Astrocyte (in vitro differentiated cells and primary cell): ENCODE results near the gene CCDC85A. TPM values are rescaled to one million over a fixed set of nuclear protein-coding genes. Genes with fewer than 3 reads are reported as not detected.

Experiments
- DNase-seq: peaks from one replicate; pipeline ENCODE4 v3.0.0-alpha.2; 2010; ENCODE audit warnings: low read depth
- FAIRE-seq: peaks from 2 replicates; lab custom pipeline; 2011; peaks lifted over from hg19 to GRCh38; lab: Jason Lieb, UNC
- H2AFZ ChIP-seq: 2 replicates; pipeline ENCODE4 v1.6.0; 2012; ENCODE audit warnings: low read depth, low read length, inconsistent platforms
- H3K27ac ChIP-seq: 2 replicates; pipeline ENCODE4 v1.5.1; 2011; ENCODE audit warnings: low read depth, low read length, inconsistent platforms
- H3K27me3 ChIP-seq: 2 replicates; pipeline ENCODE4 v1.6.0; 2011; ENCODE audit warnings: low read length, inconsistent platforms; ENCODE audit not compliant: insufficient read depth
- H3K36me3 ChIP-seq: 2 replicates; pipeline ENCODE4 v1.5.1; 2011; ENCODE audit warnings: low read length, inconsistent platforms; ENCODE audit not compliant: insufficient read depth
- H3K4me1 ChIP-seq: 2 replicates; pipeline ENCODE4 v1.5.1; 2011; ENCODE audit warnings: low read length, inconsistent platforms; ENCODE audit not compliant: insufficient read depth
- H3K4me2 ChIP-seq: 2 replicates; pipeline ENCODE4 v1.6.0; 2012; ENCODE audit warnings: low read length, inconsistent platforms
- H3K4me3 ChIP-seq: 2 replicates; pipeline ENCODE4 v1.5.1; 2011; ENCODE audit warnings: low read depth, mild to moderate bottlenecking, low read length, inconsistent platforms; ENCODE audit not compliant: insufficient read depth
- H3K79me2 ChIP-seq: 2 replicates; pipeline ENCODE4 v1.6.0; 2012; ENCODE audit warnings: mild to moderate bottlenecking, low read length, inconsistent platforms; ENCODE audit not compliant: insufficient read depth
- H3K9ac ChIP-seq: 2 replicates; pipeline ENCODE4 v1.6.0; 2012; ENCODE audit warnings: mild to moderate bottlenecking, low read length, inconsistent platforms
- H3K9me3 ChIP-seq: 2 replicates; pipeline ENCODE4 v1.5.1; 2012; ENCODE audit warnings: low read depth, mild to moderate bottlenecking, low read length, inconsistent platforms; ENCODE audit not compliant: insufficient read depth
- H4K20me1 ChIP-seq: 2 replicates; pipeline ENCODE4 v1.6.0; 2012; ENCODE audit warnings: low read length, inconsistent platforms; ENCODE audit not compliant: insufficient read depth
- H3K27ac Mint-ChIP-seq: one replicate; pipeline ENCODE4 v1.8.0; 2021; ENCODE audit warnings: mild to moderate bottlenecking, mixed read lengths; ENCODE audit not compliant: unreplicated experiment
- H3K27me3 Mint-ChIP-seq: one replicate; pipeline ENCODE4 v1.8.0; 2021; ENCODE audit warnings: low read depth, mixed read lengths; ENCODE audit not compliant: unreplicated experiment
- H3K36me3 Mint-ChIP-seq: one replicate; pipeline ENCODE4 v1.8.0; 2021; ENCODE audit warnings: low read depth, mixed read lengths; ENCODE audit not compliant: unreplicated experiment
- H3K4me1 Mint-ChIP-seq: one replicate; pipeline ENCODE4 v1.8.0; 2021; ENCODE audit warnings: low read depth, mixed read lengths; ENCODE audit not compliant: unreplicated experiment
- H3K4me3 Mint-ChIP-seq: one replicate; pipeline ENCODE4 v1.8.0; 2021; ENCODE audit warnings: mild to moderate bottlenecking, moderate library complexity, mixed read lengths; ENCODE audit not compliant: unreplicated experiment
- H3K9me3 Mint-ChIP-seq: one replicate; pipeline ENCODE4 v1.8.0; 2021; ENCODE audit warnings: mild to moderate bottlenecking, mixed read lengths; ENCODE audit not compliant: unreplicated experiment
- EZH2 ChIP-seq: IDR thresholded peaks from 2 replicates; pipeline ENCODE4 v1.6.1; 2012; ENCODE audit warnings: mild to moderate bottlenecking, low read length, inconsistent platforms; ENCODE audit not compliant: insufficient read depth
- total RNA-seq: library from RNA; stranded (reverse); gene quantifications from 2 replicates; pipeline ENCODE4 v1.2.1, GENCODE V29; 2021
- TF ChIP-seq, protein P1 (sequence below): IDR thresholded peaks from 2 replicates; pipeline ENCODE4 v1.5.1; 2011; ENCODE audit warnings: low read depth, mild to moderate bottlenecking, inconsistent platforms, low read length, moderate library complexity; ENCODE audit not compliant: insufficient read depth

Gene CCDC85A
- total RNA-seq, 1 donor from 2014 or later, result 8.9 TPM

GRCh38 chr2:56357655-56358295 lies 174.0 kb downstream of the CCDC85A start:
- no peak for FAIRE-seq
- H3K79me2 ChIP-seq, result no peaks in the 10 kb centered on the region

DNA sequence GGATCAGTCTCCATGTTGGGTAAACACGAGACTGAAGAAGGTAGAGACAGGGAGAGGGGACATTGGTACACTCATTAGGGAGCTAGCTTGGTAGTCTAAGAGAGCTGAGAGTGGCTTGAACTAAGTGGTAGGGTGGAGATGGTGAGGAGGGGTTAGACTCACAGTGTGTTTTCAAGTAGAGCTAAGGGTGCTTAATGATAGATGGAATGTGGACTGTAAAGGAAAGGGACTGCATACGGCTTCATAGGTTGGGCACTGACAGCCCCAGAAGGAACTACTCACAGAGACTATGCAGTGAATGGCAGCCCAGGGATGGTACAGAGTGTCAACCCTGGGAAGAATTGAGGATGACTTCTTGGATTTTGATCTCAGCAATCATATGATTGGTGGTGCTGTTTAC lies 178.1 kb downstream of the CCDC85A start:
- Mint-ChIP-seq H3K27me3 (no peaks in the 10 kb centered on the region), H3K9me3 (no peaks in the 10 kb centered on the region), H3K4me1 (no peaks in the 10 kb centered on the region), H3K36me3 (no peaks in the 10 kb centered on the region), H3K4me3 (no peak overlapping the region), H3K27ac (no peak overlapping the region)
- Histone ChIP-seq H3K4me2 (no peak overlapping the region), H3K27ac (no peak overlapping the region), H3K27me3 (no peaks in the 10 kb centered on the region), H4K20me1 (no peaks in the 10 kb centered on the region), H3K79me2 (no peaks in the 10 kb centered on the region), H3K9ac (no peak overlapping the region), H3K4me1 (no peaks in the 10 kb centered on the region), H3K4me3 (no peak overlapping the region), H3K36me3 (no peaks in the 10 kb centered on the region), H2AFZ (no peak overlapping the region), H3K9me3 (no peaks in the 10 kb centered on the region)
- FAIRE-seq (no peak), DNase-seq (no peak)
- TF ChIP-seq, protein P1, sequence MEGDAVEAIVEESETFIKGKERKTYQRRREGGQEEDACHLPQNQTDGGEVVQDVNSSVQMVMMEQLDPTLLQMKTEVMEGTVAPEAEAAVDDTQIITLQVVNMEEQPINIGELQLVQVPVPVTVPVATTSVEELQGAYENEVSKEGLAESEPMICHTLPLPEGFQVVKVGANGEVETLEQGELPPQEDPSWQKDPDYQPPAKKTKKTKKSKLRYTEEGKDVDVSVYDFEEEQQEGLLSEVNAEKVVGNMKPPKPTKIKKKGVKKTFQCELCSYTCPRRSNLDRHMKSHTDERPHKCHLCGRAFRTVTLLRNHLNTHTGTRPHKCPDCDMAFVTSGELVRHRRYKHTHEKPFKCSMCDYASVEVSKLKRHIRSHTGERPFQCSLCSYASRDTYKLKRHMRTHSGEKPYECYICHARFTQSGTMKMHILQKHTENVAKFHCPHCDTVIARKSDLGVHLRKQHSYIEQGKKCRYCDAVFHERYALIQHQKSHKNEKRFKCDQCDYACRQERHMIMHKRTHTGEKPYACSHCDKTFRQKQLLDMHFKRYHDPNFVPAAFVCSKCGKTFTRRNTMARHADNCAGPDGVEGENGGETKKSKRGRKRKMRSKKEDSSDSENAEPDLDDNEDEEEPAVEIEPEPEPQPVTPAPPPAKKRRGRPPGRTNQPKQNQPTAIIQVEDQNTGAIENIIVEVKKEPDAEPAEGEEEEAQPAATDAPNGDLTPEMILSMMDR, result no peak
- TF ChIP-seq EZH2, result no peak

More at GRCh38 chr2:56357655-56358295, 174.0 kb downstream of the CCDC85A start:
- no peak for TF ChIP-seq EZH2
- TF ChIP-seq, protein P1, result no peak
- Mint-ChIP-seq H3K9me3 (no peaks in the 10 kb centered on the region), H3K27me3 (no peaks in the 10 kb centered on the region), H3K4me1 (no peaks in the 10 kb centered on the region), H3K36me3 (no peaks in the 10 kb centered on the region), H3K4me3 (no peak overlapping the region), H3K27ac (no peak overlapping the region)
- Histone ChIP-seq H3K27me3 (no peaks in the 10 kb centered on the region), H3K4me1 (no peaks in the 10 kb centered on the region), H3K9ac (no peak overlapping the region), H4K20me1 (no peaks in the 10 kb centered on the region), H2AFZ (no peak overlapping the region), H3K36me3 (no peaks in the 10 kb centered on the region), H3K9me3 (no peaks in the 10 kb centered on the region), H3K4me3 (no peak overlapping the region), H3K4me2 (no peak overlapping the region), H3K27ac (no peak overlapping the region)
- peak; percentile 49 for DNase-seq

GRCh38 chr2:56364902-56365301 lies 181.1 kb downstream of the CCDC85A start:
- Mint-ChIP-seq H3K4me1 (peaks cover 4% of the 10 kb centered on the region), H3K27ac (no peak overlapping the region)

More at GRCh38 chr2:56364902-56365301, 181.1 kb downstream of the CCDC85A start:
- H3K27me3 ChIP-seq, result no peaks in the 10 kb centered on the region
- no peak for TF ChIP-seq EZH2
- TF ChIP-seq, protein P1, result no peak
- no peaks in the 10 kb centered on the region for H3K36me3 ChIP-seq
- FAIRE-seq, result no peak
- Mint-ChIP-seq H3K36me3 (no peaks in the 10 kb centered on the region), H3K4me3 (no peak overlapping the region), H3K27me3 (no peaks in the 10 kb centered on the region), H3K9me3 (no peaks in the 10 kb centered on the region)
- no peaks in the 10 kb centered on the region for H3K9me3 ChIP-seq
- H3K27ac ChIP-seq, result no peak overlapping the region
- no peak overlapping the region for H3K4me3 ChIP-seq
- no peaks in the 10 kb centered on the region for H3K4me1 ChIP-seq
- DNase-seq, result no peak
- H4K20me1 ChIP-seq, result no peaks in the 10 kb centered on the region
- no peaks in the 10 kb centered on the region for H3K79me2 ChIP-seq
- H3K4me2 ChIP-seq, result no peak overlapping the region
- no peak overlapping the region for H2AFZ ChIP-seq
- H3K9ac ChIP-seq, result no peak overlapping the region
